SK-N-SH treated with all-trans-retinoic acid at 6 μM for 48 hours (cell line): ENCODE measurements around the gene ASTN1.

Source experiments
- ARNTL ChIP-seq: fragments of 450-650 bp; formaldehyde crosslinking; IDR thresholded peaks from 2 replicates; pipeline ENCODE4 v1.5.0; 2020; ENCODE audit warnings: low read depth, mild to moderate bottlenecking, moderate library complexity, borderline replicate concordance
- CSDC2 ChIP-seq: fragments of 250-450 bp; sonication (Bioruptor Pico); IDR thresholded peaks from 2 replicates; pipeline ENCODE4 v1.5.0; 2020; ENCODE audit warnings: mild to moderate bottlenecking, moderate library complexity
- GLIS3 ChIP-seq: fragments of 250-450 bp; sonication (Bioruptor Pico); IDR thresholded peaks from 2 replicates; pipeline ENCODE4 v1.5.0; 2020; ENCODE audit warnings: mild to moderate bottlenecking, moderate library complexity
- PATZ1 ChIP-seq: fragments of 250-450 bp; sonication (Bioruptor Pico); IDR thresholded peaks from 2 replicates; pipeline ENCODE4 v1.8.0; 2020; ENCODE audit warnings: mild to moderate bottlenecking, moderate library complexity, borderline replicate concordance
- POU6F1 ChIP-seq: fragments of 250-450 bp; sonication (Bioruptor Pico); IDR thresholded peaks from 2 replicates; pipeline ENCODE4 v1.8.0; 2021; ENCODE audit warnings: low read depth, mild to moderate bottlenecking, moderate library complexity, borderline replicate concordance
- RARB ChIP-seq: fragments of 250-450 bp; sonication (Bioruptor Pico); IDR thresholded peaks from 2 replicates; pipeline ENCODE4 v1.8.0; 2021; ENCODE audit warnings: mild to moderate bottlenecking, moderate library complexity
- TCF4 ChIP-seq: fragments of 250-450 bp; sonication (Bioruptor Pico); IDR thresholded peaks from 2 replicates; pipeline ENCODE4 v1.8.0; 2021; ENCODE audit warnings: mild to moderate bottlenecking, moderate library complexity, borderline replicate concordance
- ZC3H10 ChIP-seq: fragments of 250-450 bp; sonication (Bioruptor Pico); IDR thresholded peaks from 2 replicates; pipeline ENCODE4 v1.5.1; 2021; ENCODE audit warnings: mild to moderate bottlenecking, moderate library complexity
- ZNF8 ChIP-seq: fragments of 450-650 bp; formaldehyde crosslinking; IDR thresholded peaks from 2 replicates; pipeline ENCODE4 v1.5.0; 2020; ENCODE audit warnings: mild to moderate bottlenecking, moderate library complexity
- TF ChIP-seq, protein P1 (sequence below): fragments of 250-450 bp; sonication (Bioruptor Pico); IDR thresholded peaks from 2 replicates; pipeline ENCODE4 v1.5.1; 2021; ENCODE audit warnings: mild to moderate bottlenecking, moderate library complexity

- TF ChIP-seq PATZ1 (CRISPR knock-in tag), result no peak
- no peak for TF ChIP-seq ZC3H10
- no peak for TF ChIP-seq CSDC2 (CRISPR knock-in tag)
- TF ChIP-seq, protein P1, sequence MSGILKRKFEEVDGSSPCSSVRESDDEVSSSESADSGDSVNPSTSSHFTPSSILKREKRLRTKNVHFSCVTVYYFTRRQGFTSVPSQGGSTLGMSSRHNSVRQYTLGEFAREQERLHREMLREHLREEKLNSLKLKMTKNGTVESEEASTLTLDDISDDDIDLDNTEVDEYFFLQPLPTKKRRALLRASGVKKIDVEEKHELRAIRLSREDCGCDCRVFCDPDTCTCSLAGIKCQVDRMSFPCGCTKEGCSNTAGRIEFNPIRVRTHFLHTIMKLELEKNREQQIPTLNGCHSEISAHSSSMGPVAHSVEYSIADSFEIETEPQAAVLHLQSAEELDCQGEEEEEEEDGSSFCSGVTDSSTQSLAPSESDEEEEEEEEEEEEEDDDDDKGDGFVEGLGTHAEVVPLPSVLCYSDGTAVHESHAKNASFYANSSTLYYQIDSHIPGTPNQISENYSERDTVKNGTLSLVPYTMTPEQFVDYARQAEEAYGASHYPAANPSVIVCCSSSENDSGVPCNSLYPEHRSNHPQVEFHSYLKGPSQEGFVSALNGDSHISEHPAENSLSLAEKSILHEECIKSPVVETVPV, result no peak
- no peak for TF ChIP-seq ARNTL (CRISPR knock-in tag)
- TF ChIP-seq POU6F1 (CRISPR knock-in tag), result no peak
- no peak for TF ChIP-seq ZNF8 (CRISPR knock-in tag)
- no peak for TF ChIP-seq TCF4 (CRISPR knock-in tag)
- no peak for TF ChIP-seq GLIS3
- TF ChIP-seq RARB (CRISPR knock-in tag), result no peak
Measured at GRCh38 chr1:176963181-176963580, 201.3 kb downstream of the ASTN1 start.
